ENCODE data around the gene TGFB1I1.
A peak's percentile ranks its signal among the peaks of the same experiment; 100 is the strongest.
"Not testable (repeated sequence)": the region's sequence is repeated elsewhere in the genome, so short reads cannot be mapped to it uniquely, and the experiment has no call there.

Gene TGFB1I1

DNA sequence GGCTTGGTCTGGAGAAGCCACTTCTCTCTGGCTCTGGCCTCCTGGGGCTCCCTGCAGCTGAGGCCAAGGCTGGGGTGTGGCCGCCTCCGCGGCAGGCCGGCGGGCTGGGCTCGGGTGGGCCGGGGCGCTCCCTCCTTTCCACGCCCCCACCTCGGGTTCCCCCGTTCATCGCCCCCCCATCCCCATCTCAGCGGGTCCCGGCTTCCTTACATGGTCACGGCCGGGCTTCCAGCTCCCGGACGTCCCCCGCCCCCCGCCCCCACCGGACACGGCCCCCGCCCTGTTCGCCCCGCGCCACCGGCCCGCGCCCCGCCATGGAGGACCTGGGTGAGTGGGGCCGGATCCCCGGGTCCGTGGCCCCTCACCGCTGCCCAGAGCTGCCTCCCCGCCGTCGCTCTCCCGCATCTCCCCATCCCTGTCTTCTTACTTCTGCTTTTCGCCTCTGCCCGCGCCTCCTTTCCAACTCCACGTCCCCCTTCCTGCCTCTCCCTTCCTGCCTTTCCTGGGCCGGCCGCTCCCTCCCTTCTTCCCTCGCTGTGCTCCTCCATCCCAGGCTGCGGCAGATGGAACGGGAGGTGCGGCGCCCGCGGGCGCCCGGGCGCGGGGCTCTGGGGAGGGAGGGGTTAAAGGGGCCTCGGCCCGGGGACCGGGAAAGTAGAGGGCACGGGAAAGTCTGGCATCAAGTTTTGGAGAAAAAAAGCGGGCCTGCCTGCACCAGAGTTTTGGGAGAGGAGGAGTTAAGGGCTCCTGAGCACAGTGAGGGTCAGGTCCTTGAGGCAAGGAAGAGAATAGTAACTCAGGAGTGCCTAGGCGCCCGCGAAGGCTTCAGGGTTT, at the start of gene TGFB1I1:
Gene TGFB1I1, plus strand, starts transcription at position 278 of the 834 bp plus-strand sequence. Its CDS starts 37 bp downstream, at position 315.
- no peak for DNase-seq

DNA sequence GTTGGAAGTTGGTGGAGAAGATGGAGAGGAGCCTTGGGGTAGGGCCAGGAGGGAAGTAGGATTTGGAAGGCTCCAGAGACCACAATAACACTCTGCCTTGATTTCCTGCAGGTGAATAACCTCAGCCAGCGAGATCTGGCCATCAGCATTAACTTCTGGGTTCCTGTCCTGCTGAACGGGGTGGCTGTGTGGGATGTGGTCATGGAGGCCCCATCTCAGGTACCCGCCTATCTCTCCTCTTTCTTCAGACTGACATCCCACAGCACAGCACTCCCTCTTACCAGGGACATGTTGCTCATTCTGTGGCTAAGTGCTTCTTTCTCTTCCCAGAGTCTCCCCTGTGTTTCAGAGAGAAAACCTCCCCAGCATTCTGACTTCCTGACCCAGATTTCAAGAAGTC, 48.7 kb upstream of the TGFB1I1 start:
- no peak for DNase-seq

DNA sequence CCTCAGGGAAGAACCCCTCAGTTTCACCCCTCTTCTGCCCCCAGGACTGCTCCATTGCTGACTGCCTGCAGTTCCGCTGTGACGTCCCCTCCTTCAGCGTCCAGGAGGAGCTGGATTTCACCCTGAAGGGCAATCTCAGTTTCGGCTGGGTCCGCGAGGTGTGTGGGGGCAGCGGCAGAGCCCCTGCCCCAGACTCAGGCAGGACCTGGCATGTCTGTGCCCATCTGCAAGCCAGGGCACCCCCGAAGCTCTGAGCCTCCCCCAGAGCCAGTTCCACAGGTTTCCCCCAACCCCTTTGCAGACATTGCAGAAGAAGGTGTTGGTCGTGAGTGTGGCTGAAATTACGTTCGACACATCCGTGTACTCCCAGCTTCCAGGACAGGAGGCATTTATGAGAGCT, 48.2 kb upstream of the TGFB1I1 start:
- DNase-seq = no peak

DNA sequence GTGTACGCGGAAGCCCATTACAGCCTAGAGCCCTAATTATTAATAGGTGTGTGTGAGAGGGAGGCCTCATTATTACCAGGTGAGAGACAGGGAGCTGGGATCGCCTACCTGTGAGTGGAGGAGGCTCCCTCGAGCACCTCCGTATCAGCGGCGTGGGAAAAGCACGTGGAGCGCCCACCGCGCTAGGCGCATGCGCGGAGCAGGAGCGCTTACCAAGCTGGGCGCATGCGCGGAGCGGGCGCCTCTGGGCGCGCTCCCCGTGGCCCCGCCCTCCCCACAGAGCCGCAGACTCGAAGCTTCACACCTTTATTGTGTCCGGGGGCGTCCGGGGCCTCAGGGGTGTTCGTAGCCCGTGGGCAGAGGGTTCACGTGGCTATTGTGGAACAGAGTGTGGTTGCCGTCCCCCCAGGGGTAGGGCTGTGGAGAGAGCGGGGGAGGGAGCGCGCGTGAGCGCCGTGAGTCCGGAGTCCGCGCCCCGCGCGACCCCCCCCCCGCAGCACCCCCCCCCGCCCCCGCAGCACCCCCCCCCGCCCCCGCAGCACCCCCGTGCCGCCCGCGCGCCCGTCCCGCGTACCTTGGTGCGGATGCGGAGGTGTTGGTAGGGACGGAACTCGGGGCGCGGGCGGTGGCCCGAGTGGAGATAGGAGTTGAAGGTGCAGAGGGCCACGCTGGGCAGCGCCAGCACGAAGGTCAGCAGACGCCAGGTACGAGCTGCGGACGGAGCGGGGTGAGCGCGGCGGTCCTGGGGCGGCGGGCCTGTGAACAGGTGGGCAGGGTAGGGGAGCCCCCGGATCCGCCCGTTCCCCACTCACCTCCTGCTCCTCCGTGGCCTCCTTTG, 44.3 kb upstream of the TGFB1I1 start:
- no peak for DNase-seq

DNA sequence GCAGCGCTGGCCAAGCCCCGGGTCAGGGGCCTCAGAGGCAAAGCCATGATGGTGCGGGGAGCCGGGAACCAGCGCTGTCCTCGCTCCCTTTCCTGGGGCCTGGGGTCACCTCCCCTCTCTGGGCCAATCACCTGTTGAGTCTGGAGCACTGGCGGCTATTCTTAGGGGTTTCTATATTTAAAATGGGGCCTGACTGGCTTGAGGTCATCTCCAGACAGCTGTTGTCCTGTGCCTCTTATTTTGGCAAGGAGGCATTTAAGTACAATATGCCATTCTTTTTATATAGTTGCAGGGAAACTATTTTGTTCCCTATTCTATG, 43.7 kb upstream of the TGFB1I1 start, which contains the start of gene COX6A2:
Gene COX6A2, minus strand, starts transcription at position 82 of the 319 bp plus-strand sequence. Its CDS starts 35 bp downstream, at position 47.
- DNase-seq = no peak

DNA sequence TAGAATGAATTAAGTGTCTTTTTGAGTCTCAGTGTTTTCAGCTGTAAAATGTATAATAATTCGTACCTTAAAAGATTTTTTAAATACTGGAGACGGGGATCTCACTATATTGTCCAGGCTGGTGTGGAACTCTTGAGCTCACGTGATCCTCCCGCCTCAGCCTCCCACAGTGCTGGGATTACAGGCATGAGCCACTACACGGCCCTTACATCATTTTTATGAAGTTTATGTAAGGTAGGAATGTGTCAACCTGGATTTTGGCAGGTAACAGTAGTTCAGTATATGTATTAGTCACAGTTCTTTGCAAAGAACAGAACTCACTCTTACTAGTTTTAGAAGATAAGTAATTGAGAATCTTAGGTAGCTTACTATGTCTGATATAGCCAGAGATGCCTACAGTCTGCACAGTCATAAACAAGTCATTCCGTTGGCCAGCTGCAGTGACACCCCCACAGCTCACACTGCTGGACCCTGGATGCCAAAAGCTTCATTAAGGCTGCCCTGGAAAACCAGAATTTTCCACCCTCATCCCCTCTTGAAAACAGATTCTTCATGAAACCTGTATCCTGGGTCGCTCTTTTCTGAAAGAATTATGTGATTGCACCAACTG, 43.2 kb upstream of the TGFB1I1 start:
- no peak for DNase-seq

DNA sequence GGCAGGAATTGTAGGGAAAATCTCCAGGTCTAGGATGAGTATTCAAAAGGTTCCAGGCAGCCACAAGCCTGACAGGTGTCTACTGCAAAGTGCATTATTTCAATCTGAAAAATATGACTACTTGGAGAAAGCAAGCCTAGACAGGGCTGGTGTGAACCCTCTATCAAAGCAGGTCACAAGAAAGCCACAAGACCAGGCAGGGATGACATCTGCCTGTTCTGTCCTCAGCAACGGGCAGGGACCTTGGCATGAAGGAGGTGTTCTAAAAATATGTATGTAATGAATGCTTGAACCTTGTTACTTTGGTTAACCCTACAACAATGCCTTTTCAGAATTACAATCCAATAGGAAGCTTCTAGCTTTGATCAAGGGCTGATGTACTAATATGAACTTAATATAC, 42.6 kb upstream of the TGFB1I1 start:
- no peak for DNase-seq

DNA sequence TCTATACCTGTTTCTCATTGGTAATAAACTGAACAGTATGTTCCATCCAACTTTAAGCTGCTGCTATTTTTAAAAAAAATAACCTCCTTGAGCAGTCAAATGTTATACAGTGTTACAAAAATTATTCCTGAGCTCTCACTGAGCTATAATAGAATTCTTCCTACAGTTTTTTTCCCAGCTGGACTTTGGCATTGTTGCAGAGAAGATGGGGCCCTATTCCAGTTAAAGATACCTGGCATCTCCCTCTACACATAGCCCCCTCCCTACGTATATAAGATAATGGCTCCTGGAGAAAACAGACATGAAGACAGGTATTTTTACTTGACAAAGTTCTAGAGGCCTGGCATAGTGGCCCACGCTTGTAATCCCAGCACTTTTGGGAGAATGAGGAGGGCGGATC, 42.2 kb upstream of the TGFB1I1 start:
- no peak for DNase-seq

DNA sequence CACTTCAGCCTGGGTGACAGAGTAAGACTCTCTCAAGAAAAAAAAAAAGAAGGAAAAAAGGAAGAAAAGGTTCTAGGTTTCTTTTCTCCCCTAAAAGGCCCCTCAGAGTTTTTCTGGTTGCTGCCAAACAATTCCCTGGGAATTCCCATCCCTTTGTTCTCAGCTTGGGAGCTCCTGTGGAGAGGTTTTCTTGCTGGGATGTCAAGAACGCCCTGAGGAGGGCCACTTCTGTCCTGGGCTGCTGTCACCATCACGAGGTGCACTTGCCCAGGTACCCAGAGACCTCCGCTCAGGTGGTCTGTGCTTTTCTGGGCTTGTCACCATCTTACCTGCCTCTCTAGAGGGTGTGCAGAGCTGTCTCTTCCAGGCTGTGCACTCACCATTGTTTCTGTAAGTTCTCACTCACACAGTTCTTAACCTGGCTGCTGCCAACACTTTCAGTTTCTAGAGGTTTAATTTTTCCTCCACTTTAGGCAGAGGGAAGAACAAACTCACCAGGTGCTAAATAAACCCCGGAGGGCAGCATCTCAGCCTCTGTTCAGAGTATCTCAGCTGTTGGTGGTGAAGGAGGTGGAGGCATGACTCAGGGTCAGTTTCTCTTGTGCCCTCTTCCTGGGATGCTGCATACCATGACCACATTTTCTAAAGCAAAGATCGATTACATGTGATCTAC, 41.4 kb upstream of the TGFB1I1 start:
- no peak for DNase-seq

DNA sequence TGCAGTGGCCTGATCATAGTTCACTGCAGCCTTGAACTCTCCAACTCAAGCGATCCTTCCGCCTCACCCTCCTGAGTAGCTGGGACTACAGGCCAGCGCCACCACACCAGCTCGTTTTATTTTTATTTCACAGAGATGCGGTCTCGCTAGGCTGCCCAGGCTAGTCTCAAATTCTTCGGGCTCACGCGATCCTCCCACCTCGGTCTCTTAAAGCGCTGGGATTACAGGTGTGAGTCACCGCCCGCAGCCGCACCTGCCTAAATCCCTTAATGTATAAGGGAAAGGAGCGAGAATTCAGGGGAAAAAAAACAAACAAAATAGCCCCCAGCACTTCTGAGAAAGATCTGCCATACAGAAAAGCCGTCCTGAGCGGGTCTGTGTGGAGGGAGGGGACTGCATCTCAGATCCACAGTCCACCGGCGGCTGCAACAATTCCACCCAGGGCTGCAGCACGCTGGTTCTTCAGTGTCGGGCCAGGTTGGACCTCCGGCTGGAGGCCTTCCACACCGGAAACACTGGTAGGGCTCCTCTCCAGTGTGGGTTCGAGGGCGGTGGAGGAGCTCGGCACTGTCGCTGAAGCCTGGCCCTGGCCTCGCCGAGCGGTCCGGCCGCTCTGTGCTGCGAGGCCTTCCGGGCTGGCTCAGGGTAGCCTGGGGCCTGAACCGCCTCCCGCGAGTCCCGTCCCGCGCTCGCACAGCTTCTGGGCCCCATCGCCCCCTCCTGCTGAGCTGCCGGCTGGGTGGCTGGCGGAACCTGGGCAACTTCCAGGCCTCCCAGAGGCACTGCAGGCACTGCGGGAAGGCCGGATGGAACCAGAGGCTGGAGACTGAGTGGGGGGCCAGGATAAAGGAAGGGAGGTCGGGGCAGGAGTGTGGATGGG, 36.4 kb upstream of the TGFB1I1 start:
- DNase-seq = no peak

DNA sequence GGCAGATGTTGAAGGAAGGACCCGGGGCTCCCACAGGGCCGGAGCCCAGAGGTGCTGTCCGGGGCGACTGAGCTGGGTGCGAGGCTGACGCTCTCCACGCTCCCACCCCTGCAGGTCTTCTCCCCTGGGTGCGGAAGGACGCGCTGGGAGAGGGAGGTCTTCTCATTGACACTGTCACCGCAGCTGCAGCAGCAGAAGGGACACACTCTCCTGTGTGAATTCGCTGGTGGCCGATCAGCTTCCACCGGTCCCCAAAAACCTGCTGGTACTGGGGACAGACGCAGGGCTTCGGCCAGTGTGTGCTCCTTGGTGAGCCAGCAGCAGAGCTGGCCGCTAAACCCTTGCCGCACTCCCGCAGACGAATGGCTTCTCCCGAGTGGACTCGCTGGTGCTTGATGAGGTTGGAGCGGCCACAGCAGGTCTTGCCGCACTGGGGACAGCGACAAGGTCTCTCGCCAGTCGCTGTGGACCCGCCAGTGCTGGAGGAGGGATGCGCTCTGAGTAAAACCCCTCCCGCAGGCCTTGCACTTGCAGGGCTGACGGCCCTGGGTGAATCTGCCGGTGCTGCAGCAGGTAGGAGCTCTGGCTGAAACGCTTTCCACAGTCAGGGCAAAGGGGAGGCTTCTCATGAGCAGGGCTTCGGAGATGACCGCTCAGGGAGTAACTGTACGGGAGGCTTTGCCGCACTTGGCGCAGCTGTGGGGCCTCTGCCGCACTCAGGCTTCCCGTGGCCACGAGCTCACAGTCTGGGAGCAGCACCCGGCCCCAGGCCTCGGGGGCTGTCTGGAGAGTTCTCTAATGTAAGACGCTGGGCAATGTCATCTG, 35.5 kb upstream of the TGFB1I1 start:
- DNase-seq = no peak

DNA sequence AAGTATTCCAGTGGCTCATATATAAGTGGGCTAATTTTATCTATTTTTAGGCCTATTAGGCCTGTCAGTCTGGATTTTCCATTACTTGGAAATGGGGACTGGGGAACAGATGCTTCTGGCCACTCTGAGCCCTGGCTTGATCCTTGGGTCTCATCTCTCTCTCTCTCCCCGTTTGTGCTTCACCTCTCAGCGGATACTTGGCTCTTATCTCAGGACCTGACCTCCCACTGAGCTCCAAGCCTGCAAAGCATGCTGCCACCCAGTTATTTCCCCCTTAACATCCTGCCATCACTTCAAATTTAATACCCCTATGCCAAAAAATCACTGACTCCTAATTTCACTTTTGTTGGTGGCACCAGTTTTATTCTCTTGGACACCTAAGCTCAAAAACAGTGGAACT, 33.5 kb upstream of the TGFB1I1 start:
- DNase-seq = no peak

DNA sequence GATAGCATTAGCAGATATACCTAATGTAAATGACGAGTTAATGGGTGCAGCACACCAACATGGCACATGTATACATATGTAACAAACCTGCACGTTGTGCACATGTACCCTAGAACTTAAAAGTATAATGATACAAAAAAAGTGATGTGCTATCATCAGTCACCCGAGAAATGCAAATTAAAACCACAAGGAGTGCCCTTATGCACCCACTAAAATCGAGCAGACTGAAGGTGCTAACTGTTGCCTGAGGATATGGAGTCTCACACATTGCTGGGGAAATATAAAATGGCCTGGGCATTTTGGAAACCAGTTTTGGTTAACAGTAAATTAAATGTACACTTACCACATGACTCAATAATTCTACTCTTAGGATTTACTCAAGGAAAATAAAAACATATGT, 32.9 kb upstream of the TGFB1I1 start:
- not testable (repeated sequence) for DNase-seq

DNA sequence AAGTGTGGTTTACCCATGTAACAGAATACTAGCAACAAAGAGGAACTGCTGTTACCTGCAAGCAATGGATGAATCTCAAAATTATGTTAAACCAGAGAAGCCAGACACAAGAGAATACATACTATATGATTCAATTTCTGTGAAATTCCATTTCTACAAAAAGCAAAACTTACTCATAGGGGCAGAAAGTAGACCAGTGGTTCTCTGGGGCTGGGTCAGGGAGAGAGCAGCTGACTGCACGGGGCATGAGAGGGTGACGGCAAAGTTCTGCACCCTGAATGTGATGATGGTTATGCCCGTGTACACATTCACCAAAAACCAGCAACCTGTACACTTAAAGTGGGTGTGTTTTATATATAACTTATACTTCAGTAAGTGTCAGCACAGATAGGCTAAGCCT, 32.4 kb upstream of the TGFB1I1 start:
- DNase-seq = no peak

DNA sequence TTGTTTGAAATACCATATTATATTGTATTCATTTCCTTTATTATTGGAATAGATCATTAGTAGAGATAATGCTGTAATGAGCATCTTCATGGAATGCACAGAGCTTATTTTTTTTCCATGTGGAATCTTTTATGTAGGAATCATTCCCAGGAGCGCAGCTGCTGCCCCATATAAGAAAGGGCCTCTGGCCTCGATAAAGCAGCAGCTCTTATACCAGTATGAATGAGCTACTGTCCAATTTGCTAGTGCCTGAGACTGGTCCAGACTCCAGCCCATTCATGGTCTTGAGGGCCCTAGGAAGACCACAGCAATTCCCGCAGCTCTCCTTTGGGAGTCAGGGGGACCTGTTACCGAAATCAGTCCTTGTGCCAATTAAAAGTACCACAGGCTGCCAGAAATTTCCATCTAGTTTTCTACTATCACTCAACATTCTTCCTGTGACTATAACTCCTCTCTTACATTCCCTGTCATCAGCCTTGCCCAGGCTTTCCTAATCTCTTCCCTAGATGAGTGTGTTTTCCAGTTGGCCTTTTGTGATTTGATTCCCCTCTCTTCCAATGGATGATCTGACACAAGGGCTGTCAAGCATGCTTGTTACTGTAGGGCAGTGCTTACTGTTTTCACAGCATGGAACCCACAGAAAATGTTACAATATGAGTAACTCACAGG, 31.3 kb upstream of the TGFB1I1 start:
- DNase-seq = no peak

DNA sequence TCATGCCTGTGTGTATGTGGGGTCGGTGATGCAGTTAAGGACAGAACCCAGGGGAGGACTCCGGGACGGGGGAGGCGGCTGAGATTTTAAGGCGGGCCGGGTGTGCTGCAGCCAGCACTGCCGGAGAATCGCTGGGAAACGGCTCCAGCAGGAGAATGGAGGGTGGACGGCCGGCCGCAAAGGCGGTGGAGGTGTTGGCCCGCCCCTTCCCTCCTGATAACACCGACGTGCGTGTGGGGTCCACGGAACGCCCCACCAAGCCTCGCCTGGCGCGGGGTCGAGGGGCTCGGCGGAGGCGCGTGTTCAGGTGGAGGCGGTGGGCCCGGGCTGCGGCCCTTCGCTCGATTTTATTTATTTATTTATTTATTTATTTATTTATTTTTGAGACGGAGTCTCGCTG, 30.0 kb upstream of the TGFB1I1 start:
- no peak for DNase-seq

DNA sequence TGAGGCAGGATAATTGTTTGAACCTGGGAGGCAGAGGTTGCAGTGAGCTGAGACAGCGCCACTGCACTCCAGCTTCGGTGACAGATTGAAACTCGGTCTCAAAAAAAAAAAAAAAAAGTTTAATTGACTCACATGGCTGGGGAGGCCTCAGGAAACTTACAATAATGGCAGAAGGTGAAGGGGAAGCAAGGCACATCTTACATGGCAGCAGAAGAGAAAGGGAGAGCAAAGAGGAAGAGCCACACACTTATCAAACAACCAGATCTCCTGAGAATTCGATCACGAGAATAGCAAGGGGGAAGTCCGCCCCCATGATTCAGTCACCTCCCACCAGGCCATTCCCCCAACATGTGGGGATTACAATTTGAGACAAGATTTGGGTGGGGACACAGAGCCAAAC, 26.0 kb upstream of the TGFB1I1 start:
- not testable (repeated sequence) for DNase-seq

DNA sequence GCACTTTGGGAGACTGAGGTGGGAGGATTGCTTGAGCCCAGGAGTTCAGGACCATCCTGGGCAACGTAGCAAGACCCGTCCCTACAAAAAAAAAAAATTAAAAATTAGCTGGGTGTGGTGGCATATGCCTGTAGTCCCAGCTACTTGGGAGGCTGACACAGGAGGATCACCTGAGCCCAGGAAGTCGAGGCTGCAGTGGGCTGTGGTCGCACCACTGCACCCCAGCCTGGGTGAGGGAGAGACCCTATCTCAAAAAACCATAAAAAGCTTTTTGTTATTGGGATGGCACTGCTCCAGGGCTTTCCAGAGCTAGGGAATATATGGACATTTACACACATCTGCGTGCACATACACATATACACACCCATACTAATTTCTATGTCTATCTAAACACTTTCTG, 20.8 kb upstream of the TGFB1I1 start:
- no peak for DNase-seq

DNA sequence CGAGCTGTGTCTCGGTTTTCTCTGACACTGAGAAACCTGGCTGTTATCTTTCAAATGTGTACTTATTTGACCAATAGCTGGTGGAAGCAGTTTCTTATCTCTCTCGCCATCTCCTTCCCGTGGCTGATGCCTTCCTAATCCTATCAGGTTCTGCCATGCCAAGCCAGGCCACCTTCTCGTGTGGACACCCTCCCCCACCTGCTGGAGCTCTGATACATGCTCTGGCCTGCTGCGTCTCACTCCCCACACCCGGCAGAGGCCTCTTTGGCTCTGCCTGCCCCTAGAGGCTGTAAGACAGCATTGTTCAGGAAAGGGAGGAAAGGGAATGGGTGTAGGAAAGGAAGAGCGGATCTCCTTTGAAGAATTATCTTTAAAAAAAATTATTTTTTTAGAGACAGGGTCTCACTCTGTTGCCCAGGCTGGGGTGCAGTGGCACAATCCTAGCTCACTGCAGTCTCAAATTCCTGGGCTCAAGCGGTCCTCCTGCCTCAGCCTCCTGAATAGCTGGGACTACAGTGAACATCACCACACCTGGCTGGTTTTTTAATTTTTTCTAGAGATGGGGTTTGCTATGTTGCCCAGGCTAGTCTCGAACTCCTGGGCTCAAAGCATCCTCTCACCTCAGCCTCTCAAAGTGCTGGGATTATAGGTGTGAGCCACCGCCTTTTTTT, 20.1 kb upstream of the TGFB1I1 start:
- peak; percentile 61 for DNase-seq

DNA sequence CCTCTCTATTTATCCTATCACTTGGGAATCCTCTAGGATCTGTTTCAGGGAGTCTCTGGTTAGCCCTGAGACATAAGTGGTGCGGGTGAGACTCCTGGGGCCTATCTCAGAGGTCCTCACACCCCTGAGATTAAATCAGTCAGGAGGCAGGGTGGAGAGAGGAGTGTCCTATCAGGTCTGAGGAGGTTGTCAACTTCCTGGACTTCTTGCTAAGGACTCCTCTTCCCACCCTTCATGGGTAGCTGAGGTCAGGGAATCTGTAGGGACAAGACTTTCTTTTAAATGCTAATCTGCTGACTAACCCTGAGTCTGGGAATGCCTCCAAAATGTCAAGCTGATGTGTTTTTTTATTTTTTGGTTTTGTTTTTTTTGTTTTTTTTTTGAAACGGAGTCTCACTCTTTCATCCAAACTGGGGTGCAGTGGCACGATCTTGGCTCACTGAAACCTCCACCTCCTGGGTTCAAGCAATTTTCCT, 19.3 kb upstream of the TGFB1I1 start:
- no peak for DNase-seq

Measured in SHP77 treated with DMSO at 0.1 percent for 48 hours (cell line).